AG04450 (cell line): ENCODE results near the gene SOD3. TPM values are rescaled to one million over a fixed set of nuclear protein-coding genes. Genes with fewer than 3 reads are reported as not detected.

ENCODE experiments used
- CTCF ChIA-PET: fragments of 300-600, 350-600 bp; formaldehyde crosslinking; extraction: SDS; loops from one replicate; lab custom pipeline; 2022; ENCODE audit warnings: antibody characterized with exemption, inconsistent platforms; lab: Charles Lee
- POLR2A ChIA-PET: fragments of 350-600 bp; formaldehyde crosslinking; extraction: SDS; loops from one replicate; lab custom pipeline; 2021; ENCODE audit warnings: antibody characterized with exemption, inconsistent platforms; lab: Yijun Ruan, JAX
- DNase-seq: peaks from one replicate; pipeline ENCODE4 v3.0.0-alpha.2; 2011; ENCODE audit warnings: low read depth, low spot score
- H3K27ac ChIP-seq: one replicate; pipeline ENCODE4 v1.5.1; 2012; ENCODE audit warnings: low read depth, low read length, control low read depth
- H3K27me3 ChIP-seq: one replicate; pipeline ENCODE4 v1.6.0; 2012; ENCODE audit warnings: low read length; ENCODE audit not compliant: control insufficient read depth, insufficient read depth
- H3K4me3 ChIP-seq: 2 replicates; pipeline ENCODE4 v1.5.1; 2011; ENCODE audit warnings: mild to moderate bottlenecking, low read depth, low read length, control low read depth
- H3K9me3 ChIP-seq: 2 replicates; pipeline ENCODE4 v1.5.1; 2012; ENCODE audit warnings: low read length; ENCODE audit not compliant: control insufficient read depth, insufficient read depth
- CTCF ChIP-seq: IDR thresholded peaks from 2 replicates; pipeline ENCODE4 v1.5.1; 2011; ENCODE audit warnings: low read depth, low read length, control low read depth, inconsistent platforms
- polyA plus RNA-seq: library from polyadenylated mRNA; depleted of rRNA; stranded (reverse); fragments of >200 nt; gene quantifications from 2 replicates; pipeline ENCODE4 v1.2.3, GENCODE V29; 2011

The SOD3 gene
- polyA plus RNA-seq, 1 experiment = 3.8 TPM

DNA sequence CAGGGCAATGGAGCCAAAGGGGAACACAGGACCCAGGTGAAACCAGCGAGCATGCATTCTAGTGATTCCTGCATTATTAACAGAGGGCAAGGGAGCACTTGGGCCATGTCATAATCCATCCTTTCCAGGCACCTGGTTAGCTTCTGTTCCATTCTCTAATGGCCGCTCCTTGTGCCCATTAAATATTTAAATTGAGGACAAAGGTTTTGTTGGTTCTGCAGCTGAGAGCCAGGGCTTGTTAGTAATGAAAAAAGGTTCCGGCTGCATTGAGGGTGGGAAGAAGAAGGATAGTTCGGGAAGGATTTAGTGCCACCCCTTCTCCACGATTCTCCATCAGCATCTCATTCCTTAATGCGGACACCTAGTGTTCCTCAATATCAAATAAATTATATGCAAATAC is 13.6 kb downstream of the SOD3 start:
- H3K9me3 ChIP-seq = no peaks in the 10 kb centered on the region; the same call in 1 of the 2 replicates
- CTCF ChIA-PET = interaction anchor here (1.5 kb wide), 1 partner anchor 16 kb away, joined by 4 read pairs; no protein-coding TSS in a partner anchor
- H3K27ac ChIP-seq = no peak overlapping the region
- H3K4me3 ChIP-seq = no peak overlapping the region
- no peak for DNase-seq
- POLR2A ChIA-PET = no interaction called here
- no peaks in the 10 kb centered on the region for H3K27me3 ChIP-seq
- no peak for TF ChIP-seq CTCF

DNA sequence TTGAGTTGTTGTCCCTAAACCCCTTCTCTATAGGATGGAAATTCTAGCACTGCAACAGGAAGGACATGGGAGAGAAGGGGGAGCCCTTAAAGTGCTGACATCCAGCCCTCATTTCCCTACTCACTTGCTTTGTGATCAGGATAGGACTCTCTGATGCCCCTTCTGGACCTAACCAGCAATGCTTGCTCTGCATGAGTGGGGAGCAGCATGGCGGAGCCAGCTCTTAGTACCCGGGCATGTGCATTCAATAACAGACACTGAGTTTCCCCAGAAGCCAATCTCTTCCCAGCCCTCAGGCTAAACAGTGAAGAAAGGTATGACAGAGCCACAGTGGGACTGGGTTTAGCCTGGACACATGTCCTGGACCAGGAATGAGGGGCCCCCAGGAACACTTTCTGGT is 14.0 kb downstream of the SOD3 start:
- peak; percentile 20; the same call in 1 of the 2 replicates for TF ChIP-seq CTCF
- ChIA-PET CTCF (interaction anchor here (1.5 kb wide), 1 partner anchor 16 kb away, joined by 4 read pairs; no protein-coding TSS in a partner anchor), POLR2A (no interaction called here)
- no peak for DNase-seq
- Histone ChIP-seq H3K9me3 (no peaks in the 10 kb centered on the region; the same call in 1 of the 2 replicates), H3K27me3 (no peaks in the 10 kb centered on the region), H3K27ac (peak overlapping the region; percentile 40), H3K4me3 (no peak overlapping the region)

- DNase-seq = peak; percentile 24
- Histone ChIP-seq H3K9me3 (no peaks in the 10 kb centered on the region; the same call in 1 of the 2 replicates), H3K27ac (peak overlapping the region; percentile 40), H3K27me3 (no peaks in the 10 kb centered on the region), H3K4me3 (no peak overlapping the region)
- no peak for TF ChIP-seq CTCF
- POLR2A ChIA-PET = no interaction called here
- CTCF ChIA-PET = interaction anchor here (1.5 kb wide), 1 partner anchor 17 kb away, joined by 4 read pairs; no protein-coding TSS in a partner anchor
These were observed 14.5 kb downstream of the SOD3 start for GRCh38 chr4:24809815-24810405.

DNA sequence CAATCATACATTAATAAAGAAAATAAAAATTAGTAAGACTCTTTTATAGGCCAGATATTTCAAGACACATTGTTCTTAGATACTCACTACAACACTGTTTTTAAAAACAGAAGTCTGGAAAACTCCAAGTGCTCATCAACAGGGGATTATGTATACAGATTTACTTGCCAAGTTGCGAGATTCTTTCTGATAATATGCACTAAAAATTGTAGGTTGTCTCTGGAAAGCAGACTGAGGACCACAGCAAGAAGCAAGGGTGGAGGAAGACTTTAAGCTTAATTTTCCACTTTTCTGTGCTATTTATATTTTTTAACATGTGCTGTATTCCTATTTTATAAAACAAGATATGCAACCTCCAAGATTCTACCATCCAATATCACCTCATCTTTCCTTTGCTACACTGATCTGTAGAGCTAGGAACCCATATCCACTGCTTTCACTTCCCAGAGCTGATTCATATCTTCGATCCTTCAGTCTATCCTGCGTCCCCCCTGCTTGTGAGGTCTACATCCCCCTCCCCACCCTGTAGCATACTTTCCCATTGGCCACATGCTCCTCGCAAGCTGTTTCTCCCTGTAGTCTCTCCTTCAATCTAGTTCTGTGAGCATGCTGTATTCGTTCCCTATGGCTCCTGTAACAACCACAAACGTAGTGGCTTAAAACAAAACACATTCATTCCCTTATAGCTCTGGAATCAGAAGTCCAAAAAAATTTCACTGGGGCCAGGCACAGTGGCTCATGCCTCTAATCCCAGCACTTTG is 15.7 kb downstream of the SOD3 start:
- Histone ChIP-seq H3K4me3 (no peak overlapping the region), H3K9me3 (no peaks in the 10 kb centered on the region; the same call in 1 of the 2 replicates), H3K27me3 (no peaks in the 10 kb centered on the region), H3K27ac (no peak overlapping the region)
- ChIA-PET CTCF (no interaction called here), POLR2A (no interaction called here)
- TF ChIP-seq CTCF = no peak
- DNase-seq = no peak

GRCh38 chr4:24813732-24814131 is 18.4 kb downstream of the SOD3 start:
- CTCF ChIA-PET = interaction anchor here (0.8 to 1.1 kb wide), 2 partner anchors 10 to 167 kb away, joined by 3 read pairs; no protein-coding TSS in a partner anchor
- POLR2A ChIA-PET = no interaction called here
- no peak overlapping the region for H3K27ac ChIP-seq
- TF ChIP-seq CTCF = no peak
- H3K4me3 ChIP-seq = no peak overlapping the region
- H3K27me3 ChIP-seq = no peaks in the 10 kb centered on the region
- H3K9me3 ChIP-seq = no peaks in the 10 kb centered on the region
- no peak for DNase-seq
